Measurements from ENCODE around the gene ZNF678. TPM values are rescaled to one million over a fixed set of nuclear protein-coding genes. Genes with fewer than 3 reads are reported as not detected.

Gene ZNF678
- total and polyA plus RNA-seq, 11 donors, result 0.99 to 6.0 (median 3.1) TPM

DNA sequence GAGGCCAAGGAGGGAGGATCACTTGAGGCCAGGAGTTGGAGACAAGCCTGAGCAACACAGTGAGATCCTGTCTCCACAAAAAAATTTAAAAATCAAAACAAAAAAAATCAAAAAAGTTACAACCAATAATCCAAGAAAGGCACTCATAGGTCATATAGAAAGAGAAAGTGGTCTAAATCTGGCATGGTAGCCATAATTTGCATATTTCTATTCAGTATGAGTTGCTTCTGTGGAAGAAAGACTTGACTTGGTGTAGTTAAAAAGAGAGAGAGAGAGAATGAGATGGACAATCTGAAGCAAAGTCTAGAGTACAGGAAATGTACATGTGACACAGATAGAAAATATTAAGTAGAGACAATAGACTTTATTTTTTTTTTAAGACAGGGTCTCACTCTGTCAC is 149.3 kb downstream of the ZNF678 start:
- intact Hi-C loops (cut with DNase I), result no loop called here
- Histone ChIP-seq H3K36me3 (no peaks in the 10 kb centered on the region), H3K27me3 (no peaks in the 10 kb centered on the region), H3K4me1 (no peaks in the 10 kb centered on the region), H3K4me3 (no peak overlapping the region), H3K27ac (no peak overlapping the region), H3K9me3 (peaks cover 0 to 50% (median 6%) of the 10 kb centered on the region in 12 donors)
- DNase-seq, result no peak
- TF ChIP-seq POLR2A (IDR thresholded peaks at IDR 0.05), result no peak
- TF ChIP-seq, protein P1, sequence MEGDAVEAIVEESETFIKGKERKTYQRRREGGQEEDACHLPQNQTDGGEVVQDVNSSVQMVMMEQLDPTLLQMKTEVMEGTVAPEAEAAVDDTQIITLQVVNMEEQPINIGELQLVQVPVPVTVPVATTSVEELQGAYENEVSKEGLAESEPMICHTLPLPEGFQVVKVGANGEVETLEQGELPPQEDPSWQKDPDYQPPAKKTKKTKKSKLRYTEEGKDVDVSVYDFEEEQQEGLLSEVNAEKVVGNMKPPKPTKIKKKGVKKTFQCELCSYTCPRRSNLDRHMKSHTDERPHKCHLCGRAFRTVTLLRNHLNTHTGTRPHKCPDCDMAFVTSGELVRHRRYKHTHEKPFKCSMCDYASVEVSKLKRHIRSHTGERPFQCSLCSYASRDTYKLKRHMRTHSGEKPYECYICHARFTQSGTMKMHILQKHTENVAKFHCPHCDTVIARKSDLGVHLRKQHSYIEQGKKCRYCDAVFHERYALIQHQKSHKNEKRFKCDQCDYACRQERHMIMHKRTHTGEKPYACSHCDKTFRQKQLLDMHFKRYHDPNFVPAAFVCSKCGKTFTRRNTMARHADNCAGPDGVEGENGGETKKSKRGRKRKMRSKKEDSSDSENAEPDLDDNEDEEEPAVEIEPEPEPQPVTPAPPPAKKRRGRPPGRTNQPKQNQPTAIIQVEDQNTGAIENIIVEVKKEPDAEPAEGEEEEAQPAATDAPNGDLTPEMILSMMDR (IDR thresholded peaks at IDR 0.05), result no peak
- ATAC-seq, result no peak

- Histone ChIP-seq H3K36me3 (no peaks in the 10 kb centered on the region), H3K27ac (no peak overlapping the region), H3K4me1 (no peaks in the 10 kb centered on the region), H3K9me3 (peaks cover 0 to 83% (median 29%) of the 10 kb centered on the region in 12 donors), H3K27me3 (no peaks in the 10 kb centered on the region), H3K4me3 (no peak overlapping the region)
- WGBS, 4 donors, result 48 to 78% (median 69%) methylated on average over 2 of the region's 2 CpGs
- DNase-seq, result no peak
- no peak for TF ChIP-seq POLR2A (IDR thresholded peaks at IDR 0.05)
- TF ChIP-seq, protein P1 (IDR thresholded peaks at IDR 0.05), result no peak
- intact Hi-C loops (cut with DNase I), result no loop called here
- ATAC-seq, result no peak
These were observed 155.6 kb downstream of the ZNF678 start for GRCh38 chr1:227718932-227719331.

- Histone ChIP-seq H3K27ac (no peak overlapping the region), H3K36me3 (no peaks in the 10 kb centered on the region), H3K4me1 (peaks cover 0 to 12% (median 5%) of the 10 kb centered on the region in 12 donors), H3K27me3 (no peaks in the 10 kb centered on the region), H3K4me3 (no peak overlapping the region), H3K9me3 (peaks cover 0 to 43% (median 25%) of the 10 kb centered on the region in 12 donors)
- intact Hi-C loops (cut with DNase I), result loop anchor here in 4 of 10 donors (10.0 kb wide), 2 partner anchors 159 to 179 kb away; partner anchors contain the start of gene ZNF678 (in 3 of the 4)
- no peak for TF ChIP-seq POLR2A (IDR thresholded peaks at IDR 0.05)
- TF ChIP-seq, protein P1 (IDR thresholded peaks at IDR 0.05), result no peak
- WGBS, 4 donors, result 83 to 93% (median 88%) methylated on average over 1 of the region's 1 CpG
- ATAC-seq (no peak), DNase-seq (no peak)
These were observed 160.1 kb downstream of the ZNF678 start for GRCh38 chr1:227723474-227723873.

GRCh38 chr1:227725046-227725445 is 161.7 kb downstream of the ZNF678 start:
- Histone ChIP-seq H3K27ac (no peak overlapping the region), H3K4me1 (peaks cover 0 to 26% (median 16%) of the 10 kb centered on the region in 12 donors), H3K4me3 (no peak overlapping the region), H3K27me3 (no peaks in the 10 kb centered on the region), H3K9me3 (peaks cover 0 to 29% (median 13%) of the 10 kb centered on the region in 12 donors), H3K36me3 (no peaks in the 10 kb centered on the region)
- WGBS, 4 donors, result 46 to 54% (median 48%) methylated on average over 2 of the region's 2 CpGs
- intact Hi-C loops (cut with DNase I), result loop anchor here in 6 of 10 donors (5.0 to 10.0 kb wide), 4 partner anchors 160 to 183 kb away; partner anchors contain the start of gene ZNF678 (in 4 of the 6)
- ATAC-seq (no peak), DNase-seq (no peak)
- TF ChIP-seq, protein P1 (IDR thresholded peaks at IDR 0.05), result no peak
- no peak for TF ChIP-seq POLR2A (IDR thresholded peaks at IDR 0.05)

All from heart left ventricle (tissue), 16 donors.